HepG2 (cell line): ENCODE data around the gene KRTAP12-3. TPM values are rescaled to one million over a fixed set of nuclear protein-coding genes. Genes with fewer than 3 reads are reported as not detected.

Experiments
- ATAC-seq: fragments of 200-7000 bp; cut with Tn5 transposase; 3 replicates; pipeline ENCODE4 v1.9.1; 2020; ENCODE audit warnings: mild to moderate bottlenecking, moderate library complexity
- BruUV-seq: library from RNA; stranded (reverse); fragments of 400-500 nt; replicated peaks from 2 replicates; lab custom pipeline; 2021; lab: Mats Ljungman, UMichigan
- CTCF ChIA-PET: fragments of 300-600 bp; formaldehyde crosslinking; extraction: SDS; loops from one replicate; lab custom pipeline; 2021; ENCODE audit warnings: low total read pairs, inconsistent platforms, low intra/inter-chr PET ratio; lab: Yijun Ruan, JAX
- POLR2A ChIA-PET: fragments of 350-600 bp; sonication (Branson Sonifier 250); formaldehyde crosslinking; loops from one replicate; lab custom pipeline; 2020; ENCODE audit warnings: antibody characterized with exemption, inconsistent platforms; lab: Yijun Ruan, JAX
- DNase-seq: peaks from one replicate; pipeline ENCODE4 v3.0.0-alpha.2; 2015; ENCODE audit warnings: low spot score
- FAIRE-seq: peaks from 3 replicates; lab custom pipeline; 2011; peaks lifted over from hg19 to GRCh38; lab: Jason Lieb, UNC
- H2AFZ ChIP-seq: one replicate; pipeline ENCODE4 v1.6.1; 2011; ENCODE audit warnings: low read length, inconsistent platforms
- H3K27ac ChIP-seq: fragments of 300-600 bp; 3 replicates; pipeline ENCODE4 v1.8.0; 2011; ENCODE audit warnings: mixed run types, mild to moderate bottlenecking, mixed read lengths, low read length, inconsistent platforms; ENCODE audit not compliant: insufficient read depth; ENCODE audit errors: extremely low read length
- H3K27me3 ChIP-seq, 2 experiments: fragments of 200-600 bp in 1 of 2; 2 replicates in 1 of 2; 3 replicates in 1 of 2; pipeline versions ENCODE4 v1.6.0 to v1.8.0; 2011; ENCODE audit warnings: low read length in 2 of 2, mild to moderate bottlenecking in 2 of 2, moderate library complexity in 2 of 2, inconsistent platforms in 1 of 2; ENCODE audit not compliant: insufficient read depth in 2 of 2, control insufficient read depth in 1 of 2
- H3K36me3 ChIP-seq, 2 experiments: fragments of 200-600 bp in 1 of 2; replicated peaks in 1 of 2; 2 replicates in 1 of 2; 3 replicates in 1 of 2; pipeline versions ENCODE4 v1.5.1 to v1.8.0; 2011; ENCODE audit warnings: low read length in 2 of 2, inconsistent platforms in 1 of 2; ENCODE audit not compliant: insufficient read depth in 2 of 2, control insufficient read depth in 1 of 2
- H3K4me1 ChIP-seq: 2 replicates; pipeline ENCODE4 v1.5.1; 2012; ENCODE audit warnings: low read length, inconsistent platforms; ENCODE audit not compliant: insufficient read depth
- H3K4me2 ChIP-seq: 2 replicates; pipeline ENCODE4 v1.6.0; 2011; ENCODE audit warnings: low read depth, low read length, inconsistent platforms
- H3K4me3 ChIP-seq, 3 experiments: fragments of 200-600 bp in 1 of 3; sonication (generic), shearing (Covaris generic) in 1 of 3; replicated peaks in 1 of 3; 2 replicates each; pipeline ENCODE4 v1.5.1; 2011 to 2016; ENCODE audit warnings: low read length in 3 of 3, inconsistent platforms in 2 of 3, low read depth in 2 of 3, mild to moderate bottlenecking in 2 of 3, control low read depth in 1 of 3, mixed read lengths in 1 of 3; ENCODE audit not compliant: insufficient read depth in 1 of 3
- H3K79me2 ChIP-seq: one replicate; pipeline ENCODE4 v1.6.1; 2011; ENCODE audit warnings: low read length, inconsistent platforms; ENCODE audit not compliant: insufficient read depth
- H3K9ac ChIP-seq: 2 replicates; pipeline ENCODE4 v1.6.0; 2011; ENCODE audit warnings: mild to moderate bottlenecking, low read depth, low read length, inconsistent platforms; ENCODE audit not compliant: insufficient read depth
- H3K9me3 ChIP-seq: 2 replicates; pipeline ENCODE4 v1.5.1; 2012; ENCODE audit warnings: mild to moderate bottlenecking, low read length
- H4K20me1 ChIP-seq: 2 replicates; pipeline ENCODE4 v1.6.0; 2011; ENCODE audit warnings: inconsistent platforms, mild to moderate bottlenecking, low read length, moderate library complexity; ENCODE audit not compliant: insufficient read depth
- CBX5 ChIP-seq: sonication (generic); formaldehyde crosslinking; IDR thresholded peaks from 2 replicates; pipeline ENCODE4 v1.4.0; 2020; ENCODE audit warnings: missing genetic modification reagents, borderline replicate concordance
- CHD2 ChIP-seq: IDR thresholded peaks from 2 replicates; pipeline ENCODE4 v1.6.1; 2011; ENCODE audit warnings: low read depth, low read length, improper control_type of control experiment
- GMEB2 ChIP-seq: IDR thresholded peaks from 2 replicates; pipeline ENCODE4 v1.6.1; 2016; ENCODE audit warnings: missing biosample characterization, missing genetic modification reagents, low read depth
- HIVEP1 ChIP-seq: sonication (generic); formaldehyde crosslinking; IDR thresholded peaks from 2 replicates; pipeline ENCODE4 v1.4.0; 2020; ENCODE audit warnings: mild to moderate bottlenecking, missing genetic modification reagents
- JARID2 ChIP-seq: sonication (generic); formaldehyde crosslinking; IDR thresholded peaks from 2 replicates; pipeline ENCODE4 v1.8.1; 2023; ENCODE audit warnings: missing genetic modification reagents, inconsistent platforms; ENCODE audit not compliant: insufficient replicate concordance
- SNRNP70 ChIP-seq: fragments of 200-400 bp; formaldehyde crosslinking; IDR thresholded peaks from 2 replicates; pipeline ENCODE4 v1.6.1; 2017; ENCODE audit warnings: mild to moderate bottlenecking, low read depth, low read length, moderate library complexity
- ZC3H13 ChIP-seq: sonication (generic); formaldehyde crosslinking; IDR thresholded peaks from 2 replicates; pipeline ENCODE4 v1.8.1; 2023; ENCODE audit warnings: mild to moderate bottlenecking, missing genetic modification reagents, moderate library complexity
- ZNF317 ChIP-seq: sonication (generic); formaldehyde crosslinking; IDR thresholded peaks from 2 replicates; pipeline ENCODE4 v1.5.0; 2020; ENCODE audit warnings: mild to moderate bottlenecking, missing genetic modification reagents
- ZNF512 ChIP-seq: sonication (generic); formaldehyde crosslinking; IDR thresholded peaks from 2 replicates; pipeline ENCODE4 v1.4.0; 2020; ENCODE audit warnings: mild to moderate bottlenecking, missing genetic modification reagents
- WGBS: methylation state at CpG from one replicate; pipeline ENCODE4 v1.1.6; 2017; ENCODE audit warnings: low lambda C conversion rate; 5-methylcytosine and 5-hydroxymethylcytosine counted together
- in situ Hi-C: cut with HindIII; loops from 2 replicates; pipeline ENCODE4 v1.10.0; 2017; ENCODE audit warnings: low pct_unique_long_range_greater_than_20kb; ENCODE audit not compliant: extremely low pct_ligation_motif_present
- intact Hi-C: fragments of 100-400 bp; cut with micrococcal nuclease; formaldehyde crosslinking; loops from one replicate; pipeline ENCODE4 v1.10.0; 2022; ENCODE audit not compliant: unreplicated experiment
- polyA plus RNA-seq, 8 experiments: library from polyadenylated mRNA; depleted of rRNA in 3 of 8; stranded (reverse) in 7 of 8; unstranded in 1 of 8; fragments of >200 nt; fragmentation: Illumina TruSeq in 4 of 8; extraction: Trizol in 4 of 8; gene quantifications; 2 replicates each; pipeline versions ENCODE4 v1.2.1 to v1.2.3, GENCODE V29; 2011 to 2016; ENCODE audit warnings: low read depth in 4 of 8, missing spikeins in 1 of 8, mixed read lengths in 1 of 8; ENCODE audit not compliant: insufficient read depth in 1 of 8
- total RNA-seq, 5 experiments: library from RNA; depleted of rRNA; stranded (reverse); fragments of >200 nt; fragmentation: Illumina TruSeq; extraction: Trizol; gene quantifications; 2 replicates each; pipeline ENCODE4 v1.2.3, GENCODE V29; 2016; ENCODE audit warnings: low read depth in 1 of 5

The KRTAP12-3 gene
- total and polyA plus RNA-seq, 2 of the 13 experiments (the other 11 are each of a cell fraction or from before 2014, with no cell fraction given), result not detected

GRCh38 chr21:44619886-44620285 is 37.8 kb upstream of the KRTAP12-3 start:
- in situ Hi-C loops, result no loop called here
- H3K4me3 ChIP-seq, result no peak overlapping the region
- H3K36me3 ChIP-seq, result no peaks in the 10 kb centered on the region
- 43% methylated on average over 6 of the region's 6 CpGs for WGBS
- TF ChIP-seq ZC3H13 (CRISPR knock-in tag) (no peak), HIVEP1 (CRISPR knock-in tag) (no peak), CBX5 (CRISPR knock-in tag) (no peak), GMEB2 (CRISPR knock-in tag) (no peak), CHD2 (no peak), ZNF317 (CRISPR knock-in tag) (peak; percentile 96), JARID2 (no peak)
- DNase-seq (no peak), FAIRE-seq (no peak), ATAC-seq (no peak)
- no peaks in the 10 kb centered on the region for H3K79me2 ChIP-seq
- ChIA-PET POLR2A (no interaction called here), CTCF (no interaction called here)
- intact Hi-C loops, result loop anchor here (2.0 kb wide), 1 partner anchor 173 kb away; no protein-coding TSS in a partner anchor
- BruUV-seq, result no TSS peak
- H3K4me2 ChIP-seq, result no peak overlapping the region
- H4K20me1 ChIP-seq, result no peaks in the 10 kb centered on the region
- H3K27me3 ChIP-seq, result peaks cover 1 to 20% of the 10 kb centered on the region in 2 experiments; a peak in 2 of 5 replicates
- H3K27ac ChIP-seq, result no peak overlapping the region
- H3K4me1 ChIP-seq, result no peaks in the 10 kb centered on the region
- no peak overlapping the region for H2AFZ ChIP-seq
- H3K9ac ChIP-seq, result no peak overlapping the region
- peaks cover 21% of the 10 kb centered on the region for H3K9me3 ChIP-seq

GRCh38 chr21:44623575-44623974 is 34.2 kb upstream of the KRTAP12-3 start:
- Histone ChIP-seq H3K27me3 (0 out of 5 replicates have a peak, but pooled peaks cover 0 to 3% of the 10 kb centered on the region in 2 experiments), H3K4me3 (no peak overlapping the region), H3K27ac (no peak overlapping the region), H2AFZ (no peak overlapping the region), H3K36me3 (no peaks in the 10 kb centered on the region), H3K4me1 (no peaks in the 10 kb centered on the region), H4K20me1 (no peaks in the 10 kb centered on the region), H3K4me2 (no peak overlapping the region), H3K9me3 (peaks cover 21% of the 10 kb centered on the region), H3K79me2 (no peaks in the 10 kb centered on the region), H3K9ac (no peak overlapping the region)
- BruUV-seq, result no TSS peak
- ChIA-PET POLR2A (no interaction called here), CTCF (no interaction called here)
- intact Hi-C loops, result no loop called here
- no peak for FAIRE-seq
- no peak for DNase-seq
- in situ Hi-C loops, result no loop called here
- ATAC-seq, result no peak
- no peak for TF ChIP-seq SNRNP70
- peak; percentile 99 for TF ChIP-seq ZNF317 (CRISPR knock-in tag)
- TF ChIP-seq ZNF512 (CRISPR knock-in tag), result no peak
